ENCODE data around the gene HNRNPR. TPM values are rescaled to one million over a fixed set of nuclear protein-coding genes. Genes with fewer than 3 reads are reported as not detected.

HNRNPR gene
- polyA plus RNA-seq, 3 donors, result 58.5 to 112 (median 82.9) TPM

GRCh38 chr1:23290836-23291565, 53.1 kb downstream of the HNRNPR start:
- Mint-ChIP-seq H3K27ac (no peak overlapping the region), H3K4me1 (peaks cover 15% of the 10 kb centered on the region), H3K27me3 (ENCODE audit: low read depth in 3 of 3) (peaks cover 0 to 2% (median 0%) of the 10 kb centered on the region in 3 donors), H3K4me3 (no peak overlapping the region), H3K9me3 (no peaks in the 10 kb centered on the region), H3K36me3 (peaks cover 18 to 31% of the 10 kb centered on the region in 2 donors)
- no peaks in the 10 kb centered on the region for H4K20me1 ChIP-seq (ENCODE audit: insufficient read depth, low read length)
- H3K27ac ChIP-seq (ENCODE audit: low read depth in 1 of 2, low read length in 2 of 2), result no peak overlapping the region
- H3K4me2 ChIP-seq (replicated peaks; ENCODE audit: extremely low read depth, low read length, poor library complexity, severe bottlenecking), result no peak overlapping the region
- TF ChIP-seq, protein P1, sequence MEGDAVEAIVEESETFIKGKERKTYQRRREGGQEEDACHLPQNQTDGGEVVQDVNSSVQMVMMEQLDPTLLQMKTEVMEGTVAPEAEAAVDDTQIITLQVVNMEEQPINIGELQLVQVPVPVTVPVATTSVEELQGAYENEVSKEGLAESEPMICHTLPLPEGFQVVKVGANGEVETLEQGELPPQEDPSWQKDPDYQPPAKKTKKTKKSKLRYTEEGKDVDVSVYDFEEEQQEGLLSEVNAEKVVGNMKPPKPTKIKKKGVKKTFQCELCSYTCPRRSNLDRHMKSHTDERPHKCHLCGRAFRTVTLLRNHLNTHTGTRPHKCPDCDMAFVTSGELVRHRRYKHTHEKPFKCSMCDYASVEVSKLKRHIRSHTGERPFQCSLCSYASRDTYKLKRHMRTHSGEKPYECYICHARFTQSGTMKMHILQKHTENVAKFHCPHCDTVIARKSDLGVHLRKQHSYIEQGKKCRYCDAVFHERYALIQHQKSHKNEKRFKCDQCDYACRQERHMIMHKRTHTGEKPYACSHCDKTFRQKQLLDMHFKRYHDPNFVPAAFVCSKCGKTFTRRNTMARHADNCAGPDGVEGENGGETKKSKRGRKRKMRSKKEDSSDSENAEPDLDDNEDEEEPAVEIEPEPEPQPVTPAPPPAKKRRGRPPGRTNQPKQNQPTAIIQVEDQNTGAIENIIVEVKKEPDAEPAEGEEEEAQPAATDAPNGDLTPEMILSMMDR (IDR thresholded peaks at IDR 0.05), result no peak
- H3K9ac ChIP-seq (ENCODE audit: insufficient read depth, low read length, poor library complexity, severe bottlenecking), result no peak overlapping the region
- WGBS (ENCODE audit: insufficient coverage), result no CpG with 5 or more reads among the region's 9 CpGs
- H3K27me3 ChIP-seq (ENCODE audit: control insufficient read depth in 2 of 2, insufficient read depth in 2 of 2, low read length in 2 of 2), result no peaks in the 10 kb centered on the region
- intact Hi-C loops (cut with micrococcal nuclease), result no loop called here
- peaks cover under 1 to 33% of the 10 kb centered on the region in 2 donors for H3K36me3 ChIP-seq (replicated peaks in 1 of 2; ENCODE audit: control insufficient read depth in 1 of 2, insufficient read depth in 2 of 2, low read length in 2 of 2)
- H3K4me3 ChIP-seq (replicated peaks in 1 of 3; ENCODE audit: low read depth in 2 of 3, low read length in 3 of 3), result no peak overlapping the region
- H3K79me2 ChIP-seq (ENCODE audit: insufficient read depth, low read length), result no peaks in the 10 kb centered on the region
- H3K9me3 ChIP-seq (replicated peaks in 1 of 2; ENCODE audit: control insufficient read depth in 1 of 2, insufficient read depth in 1 of 2, low read length in 2 of 2), result no peaks in the 10 kb centered on the region
- peaks cover 5 to 22% of the 10 kb centered on the region in 2 donors for H3K4me1 ChIP-seq (ENCODE audit: control insufficient read depth in 1 of 2, insufficient read depth in 2 of 2, low read length in 2 of 2)
- no peak overlapping the region for H2AFZ ChIP-seq (ENCODE audit: insufficient read depth, low read depth, low read length, poor library complexity, severe bottlenecking)
- DNase-seq, result no peak

GRCh38 chr1:23288671-23289070, 55.4 kb downstream of the HNRNPR start:
- H3K27ac Mint-ChIP-seq, result peak overlapping the region; percentile 46 to 87 (median 81)
- no CpG with 5 or more reads among the region's 3 CpGs for WGBS (ENCODE audit: insufficient coverage)
- DNase-seq, result peak in 1 of 3 donors; percentile 6
- H3K36me3 ChIP-seq (replicated peaks in 1 of 2; ENCODE audit: control insufficient read depth in 1 of 2, insufficient read depth in 2 of 2, low read length in 2 of 2), result peaks cover 0 to 26% of the 10 kb centered on the region in 2 donors
- no peaks in the 10 kb centered on the region for H3K9me3 ChIP-seq (replicated peaks in 1 of 2; ENCODE audit: control insufficient read depth in 1 of 2, insufficient read depth in 1 of 2, low read length in 2 of 2)
- TF ChIP-seq, protein P1 (IDR thresholded peaks at IDR 0.05), result no peak
- H4K20me1 ChIP-seq (ENCODE audit: insufficient read depth, low read length), result no peaks in the 10 kb centered on the region
- peaks cover 18% of the 10 kb centered on the region for H3K4me1 Mint-ChIP-seq
- peak overlapping the region in 1 of 3 experiments; percentile 27 for H3K4me3 ChIP-seq (replicated peaks in 1 of 3; ENCODE audit: low read depth in 2 of 3, low read length in 3 of 3)
- H3K36me3 Mint-ChIP-seq, result peaks cover 15 to 33% of the 10 kb centered on the region in 2 donors
- intact Hi-C loops (cut with micrococcal nuclease), result loop anchor here in 1 of 2 donors (10.0 kb wide), 1 partner anchor 56 kb away; the partner anchor contains the start of gene HNRNPR
- H3K4me1 ChIP-seq (ENCODE audit: control insufficient read depth in 1 of 2, insufficient read depth in 2 of 2, low read length in 2 of 2), result peaks cover 7 to 25% of the 10 kb centered on the region in 2 donors
- no peaks in the 10 kb centered on the region for H3K27me3 ChIP-seq (ENCODE audit: control insufficient read depth in 2 of 2, insufficient read depth in 2 of 2, low read length in 2 of 2)
- H3K79me2 ChIP-seq (ENCODE audit: insufficient read depth, low read length), result no peaks in the 10 kb centered on the region
- H2AFZ ChIP-seq (ENCODE audit: insufficient read depth, low read depth, low read length, poor library complexity, severe bottlenecking), result no peak overlapping the region
- no peak overlapping the region for H3K9ac ChIP-seq (ENCODE audit: insufficient read depth, low read length, poor library complexity, severe bottlenecking)
- no peaks in the 10 kb centered on the region for H3K9me3 Mint-ChIP-seq
- peak overlapping the region in 1 of 2 donors; percentile 71 for H3K27ac ChIP-seq (ENCODE audit: low read depth in 1 of 2, low read length in 2 of 2)
- peak overlapping the region in 1 of 2 donors; percentile 75 for H3K4me3 Mint-ChIP-seq
- no peaks in the 10 kb centered on the region for H3K27me3 Mint-ChIP-seq (ENCODE audit: low read depth in 3 of 3)
- peak overlapping the region; percentile 48 for H3K4me2 ChIP-seq (replicated peaks; ENCODE audit: extremely low read depth, low read length, poor library complexity, severe bottlenecking)
